PC-9 (cell line): ENCODE data around the gene DDX28.

Source experiments
- CTCF ChIP-seq: fragments of 200-600 bp; sonication (generic); conservative IDR thresholded peaks from 2 replicates; pipeline ENCODE4 v1.6.1; 2017; ENCODE audit warnings: mixed run types, antibody characterized with exemption, mild to moderate bottlenecking, moderate library complexity
- EZH2 ChIP-seq: fragments of 200-600 bp; sonication (generic); IDR thresholded peaks from 2 replicates; pipeline ENCODE4 v1.8.0; 2017; ENCODE audit warnings: antibody characterized with exemption, low read depth

GRCh38 chr16:68028996-68029395 is 6.0 kb upstream of the DDX28 start:
- TF ChIP-seq CTCF: no peak
- no peak for TF ChIP-seq EZH2
